ENCODE measurements around the gene CSNK1D.

DNA sequence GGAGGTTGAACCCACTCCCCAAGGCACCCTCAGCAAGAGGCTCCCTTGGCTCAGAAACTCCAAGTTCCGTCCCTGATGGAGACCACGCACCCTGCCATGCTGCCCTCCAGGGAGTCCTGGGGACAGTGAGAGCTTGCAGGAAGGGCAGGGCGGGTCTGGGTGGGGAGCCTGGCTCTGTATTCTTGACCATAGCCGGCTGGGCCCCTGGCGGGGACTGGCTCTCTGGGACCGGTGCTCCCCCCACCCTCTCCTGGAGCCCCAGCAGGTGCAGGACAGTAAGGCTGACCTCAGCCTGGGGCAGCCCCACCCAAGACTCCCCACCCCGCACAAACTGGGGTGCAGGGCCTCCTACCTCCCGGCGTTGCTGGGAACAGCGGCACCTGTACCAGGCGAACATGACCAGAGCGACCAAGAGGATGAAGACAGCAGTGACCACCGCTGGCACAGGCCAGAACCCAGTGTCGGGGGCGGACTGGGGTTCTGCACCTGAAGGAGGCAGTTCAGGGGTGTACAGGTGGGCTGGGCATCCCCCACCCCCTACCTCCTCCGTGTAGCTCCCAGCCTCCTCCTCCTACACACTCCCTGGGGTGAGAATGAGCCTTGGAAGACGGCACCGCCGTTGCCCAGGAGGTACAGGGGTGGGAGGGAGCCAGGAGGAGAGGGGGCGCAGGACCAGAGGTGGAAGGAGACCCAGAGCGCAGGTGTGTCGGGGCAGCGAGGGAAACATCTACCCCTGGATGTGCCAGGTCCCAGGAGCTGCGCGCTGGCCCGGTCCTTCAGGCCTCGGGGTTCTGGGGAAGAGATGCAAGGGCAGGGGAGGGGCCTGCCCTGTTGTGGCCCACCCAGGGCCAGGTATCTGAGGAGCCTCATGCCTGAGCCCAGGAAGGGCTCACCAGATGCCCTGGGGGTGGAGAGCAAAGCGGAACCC, 49.3 kb upstream of the CSNK1D start:
- TF ChIP-seq, protein P1, sequence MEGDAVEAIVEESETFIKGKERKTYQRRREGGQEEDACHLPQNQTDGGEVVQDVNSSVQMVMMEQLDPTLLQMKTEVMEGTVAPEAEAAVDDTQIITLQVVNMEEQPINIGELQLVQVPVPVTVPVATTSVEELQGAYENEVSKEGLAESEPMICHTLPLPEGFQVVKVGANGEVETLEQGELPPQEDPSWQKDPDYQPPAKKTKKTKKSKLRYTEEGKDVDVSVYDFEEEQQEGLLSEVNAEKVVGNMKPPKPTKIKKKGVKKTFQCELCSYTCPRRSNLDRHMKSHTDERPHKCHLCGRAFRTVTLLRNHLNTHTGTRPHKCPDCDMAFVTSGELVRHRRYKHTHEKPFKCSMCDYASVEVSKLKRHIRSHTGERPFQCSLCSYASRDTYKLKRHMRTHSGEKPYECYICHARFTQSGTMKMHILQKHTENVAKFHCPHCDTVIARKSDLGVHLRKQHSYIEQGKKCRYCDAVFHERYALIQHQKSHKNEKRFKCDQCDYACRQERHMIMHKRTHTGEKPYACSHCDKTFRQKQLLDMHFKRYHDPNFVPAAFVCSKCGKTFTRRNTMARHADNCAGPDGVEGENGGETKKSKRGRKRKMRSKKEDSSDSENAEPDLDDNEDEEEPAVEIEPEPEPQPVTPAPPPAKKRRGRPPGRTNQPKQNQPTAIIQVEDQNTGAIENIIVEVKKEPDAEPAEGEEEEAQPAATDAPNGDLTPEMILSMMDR (conservative IDR thresholded peaks at IDR 0.05 in 1 of 2, IDR thresholded peaks at IDR 0.05 in 1 of 2; ENCODE audit: extremely low read depth in 1 of 2, insufficient read depth in 1 of 2, low read depth in 1 of 2, low read length in 2 of 2): no peak
- TF ChIP-seq EZH2 (IDR thresholded peaks at IDR 0.05; ENCODE audit: borderline replicate concordance, low read length): no peak
